GM23338 (cell line): Measurements from ENCODE around the gene BPIFA2. TPM values are rescaled to one million over a fixed set of nuclear protein-coding genes. Genes with fewer than 3 reads are reported as not detected.

Experiments used
- ATAC-seq: fragments of 200-7000 bp; cut with Tn5 transposase; 3 replicates; pipeline ENCODE4 v1.9.1; 2020
- DNase-seq: peaks from one replicate; pipeline ENCODE4 v3.0.0-alpha.2; 2015; ENCODE audit warnings: low spot score
- H2AFZ ChIP-seq: fragments of 200-600 bp; sonication (generic); 2 replicates; pipeline ENCODE4 v1.8.0; 2016; ENCODE audit warnings: antibody characterized with exemption, mild to moderate bottlenecking, moderate library complexity
- H3F3A ChIP-seq: fragments of 200-600 bp; sonication (generic); replicated peaks from 2 replicates; pipeline ENCODE4 v1.8.0; 2017; ENCODE audit warnings: antibody characterized with exemption, mixed run types, low read depth
- H3K27ac ChIP-seq: fragments of 200-600 bp; sonication (generic); 2 replicates; pipeline ENCODE4 v1.6.1; 2016; ENCODE audit warnings: low read depth
- H3K27me3 ChIP-seq: fragments of 200-600 bp; sonication (generic); 2 replicates; pipeline ENCODE4 v1.8.0; 2016; ENCODE audit warnings: mild to moderate bottlenecking, mixed run types, moderate library complexity; ENCODE audit not compliant: insufficient read depth
- H3K36me3 ChIP-seq: fragments of 200-600 bp; sonication (generic); 2 replicates; pipeline ENCODE4 v1.8.0; 2016; ENCODE audit warnings: mild to moderate bottlenecking; ENCODE audit not compliant: insufficient read depth
- H3K4me1 ChIP-seq: fragments of 200-600 bp; sonication (generic); 2 replicates; pipeline ENCODE4 v1.8.0; 2016; ENCODE audit warnings: mild to moderate bottlenecking, moderate library complexity; ENCODE audit not compliant: insufficient read depth
- H3K4me2 ChIP-seq: fragments of 200-600 bp; sonication (generic); 2 replicates; pipeline ENCODE4 v1.7.1; 2017; ENCODE audit warnings: mixed run types
- H3K4me3 ChIP-seq: fragments of 200-600 bp; sonication (generic); 2 replicates; pipeline ENCODE4 v1.6.1; 2016; ENCODE audit warnings: mixed run types
- H3K79me2 ChIP-seq: fragments of 200-600 bp; sonication (generic); replicated peaks from 2 replicates; pipeline ENCODE4 v1.8.0; 2017; ENCODE audit warnings: mild to moderate bottlenecking; ENCODE audit not compliant: insufficient read depth
- H3K9me2 ChIP-seq: fragments of 200-600 bp; sonication (generic); 2 replicates; pipeline ENCODE4 v1.8.0; 2017; ENCODE audit not compliant: insufficient read depth
- H4K20me1 ChIP-seq: fragments of 200-600 bp; sonication (generic); replicated peaks from 2 replicates; pipeline ENCODE4 v1.8.0; 2017; ENCODE audit warnings: mild to moderate bottlenecking; ENCODE audit not compliant: insufficient read depth
- H3K27ac Mint-ChIP-seq: 2 replicates; pipeline ENCODE4 v1.8.0; 2020; ENCODE audit warnings: inconsistent platforms, mild to moderate bottlenecking, moderate library complexity, mixed read lengths
- H3K27me3 Mint-ChIP-seq: 3 replicates; pipeline ENCODE4 v1.8.0; 2022; ENCODE audit warnings: low read depth, mild to moderate bottlenecking, moderate library complexity, mixed read lengths, inconsistent platforms; ENCODE audit not compliant: insufficient read depth, poor library complexity
- H3K36me3 Mint-ChIP-seq: 3 replicates; pipeline ENCODE4 v1.8.0; 2021; ENCODE audit warnings: low read depth, mild to moderate bottlenecking, inconsistent platforms, moderate library complexity, mixed read lengths
- H3K4me1 Mint-ChIP-seq: 3 replicates; pipeline ENCODE4 v1.8.0; 2020; ENCODE audit warnings: mild to moderate bottlenecking, inconsistent platforms, mixed read lengths
- H3K4me3 Mint-ChIP-seq: 3 replicates; pipeline ENCODE4 v1.8.0; 2021; ENCODE audit warnings: moderate library complexity, mild to moderate bottlenecking, inconsistent platforms, mixed read lengths
- H3K9me3 Mint-ChIP-seq: 3 replicates; pipeline ENCODE4 v1.8.0; 2020; ENCODE audit warnings: moderate library complexity, mild to moderate bottlenecking, inconsistent platforms, mixed read lengths
- CREB1 ChIP-seq: fragments of 250-450 bp; sonication (Bioruptor Pico); IDR thresholded peaks from 2 replicates; pipeline ENCODE4 v1.5.0; 2020; ENCODE audit warnings: low read depth, mild to moderate bottlenecking, moderate library complexity
- ETS1 ChIP-seq: IDR thresholded peaks from 2 replicates; pipeline ENCODE4 v1.6.1; 2016; ENCODE audit warnings: antibody characterized with exemption
- EZH2 ChIP-seq: fragments of 200-600 bp; sonication (generic); IDR thresholded peaks from one replicate; pipeline ENCODE4 v1.8.0; 2017; ENCODE audit warnings: antibody characterized with exemption, mild to moderate bottlenecking, low read depth; ENCODE audit not compliant: unreplicated experiment
- EZH2phosphoT487 ChIP-seq: fragments of 200-600 bp; sonication (generic); IDR thresholded peaks from one replicate; pipeline ENCODE4 v1.8.1; 2018; ENCODE audit warnings: antibody characterized with exemption; ENCODE audit not compliant: unreplicated experiment
- JUNB ChIP-seq: IDR thresholded peaks from one replicate; pipeline ENCODE4 v1.6.1; 2016; ENCODE audit warnings: antibody characterized with exemption; ENCODE audit not compliant: unreplicated experiment
- NANOG ChIP-seq: IDR thresholded peaks from 2 replicates; pipeline ENCODE4 v1.6.1; 2016; ENCODE audit warnings: antibody characterized with exemption, borderline replicate concordance
- POLR2AphosphoS5 ChIP-seq: IDR thresholded peaks from 2 replicates; pipeline ENCODE4 v1.6.1; 2016; ENCODE audit warnings: antibody characterized with exemption, low read depth
- REST ChIP-seq: IDR thresholded peaks from one replicate; pipeline ENCODE4 v1.6.1; 2018; ENCODE audit warnings: antibody characterized with exemption; ENCODE audit not compliant: unreplicated experiment
- STAT1 ChIP-seq: IDR thresholded peaks from one replicate; pipeline ENCODE4 v1.6.1; 2016; ENCODE audit warnings: antibody characterized with exemption; ENCODE audit not compliant: unreplicated experiment
- ZNF331 ChIP-seq: fragments of 250-450 bp; sonication (Bioruptor Pico); IDR thresholded peaks from 2 replicates; pipeline ENCODE4 v1.5.0; 2020; ENCODE audit warnings: low read depth, mild to moderate bottlenecking, moderate library complexity
- polyA plus RNA-seq: library from polyadenylated mRNA; unstranded; fragments of >200 nt; fragmentation: Nextera tagmentation; extraction: Ambion mirVana; gene quantifications from 2 replicates; pipeline ENCODE4 v1.2.1, GENCODE V29; 2016
- total RNA-seq: library from RNA; depleted of rRNA; stranded (reverse); fragments of >200 nt; shearing (Covaris generic); gene quantifications from 2 replicates; pipeline ENCODE4 v1.2.3, GENCODE V29; 2014

BPIFA2 gene
- total and polyA plus RNA-seq, 2 experiments from 2014 or later = not detected

GRCh38 chr20:33127422-33128097 lies 40.4 kb upstream of the BPIFA2 start:
- Mint-ChIP-seq H3K27me3 (no peaks in the 10 kb centered on the region), H3K9me3 (peaks cover 15% of the 10 kb centered on the region), H3K4me3 (no peak overlapping the region), H3K27ac (no peak overlapping the region), H3K36me3 (no peaks in the 10 kb centered on the region), H3K4me1 (no peaks in the 10 kb centered on the region)
- H3K4me1 ChIP-seq = peaks cover 3% of the 10 kb centered on the region; the same call in 1 of the 2 replicates
- H3K4me2 ChIP-seq = no peak overlapping the region
- H3K36me3 ChIP-seq = no peaks in the 10 kb centered on the region
- TF ChIP-seq NANOG (no peak), ETS1 (no peak)
- H4K20me1 ChIP-seq = no peaks in the 10 kb centered on the region
- H3F3A ChIP-seq = no peaks in the 10 kb centered on the region
- no peak for DNase-seq
- H3K27me3 ChIP-seq = no peaks in the 10 kb centered on the region
- H3K9me2 ChIP-seq = peaks cover 4% of the 10 kb centered on the region; the same call in 1 of the 2 replicates
- H3K4me3 ChIP-seq = no peak overlapping the region
- H2AFZ ChIP-seq = no peak overlapping the region
- H3K27ac ChIP-seq = no peak overlapping the region
- ATAC-seq = no peak
- no peaks in the 10 kb centered on the region for H3K79me2 ChIP-seq

GRCh38 chr20:33130568-33131061 lies 37.3 kb upstream of the BPIFA2 start:
- Histone ChIP-seq H3K4me3 (no peak overlapping the region), H3K27ac (no peak overlapping the region), H4K20me1 (no peaks in the 10 kb centered on the region), H3K4me1 (peaks cover 6% of the 10 kb centered on the region; the same call in 1 of the 2 replicates), H2AFZ (no peak overlapping the region), H3K27me3 (no peaks in the 10 kb centered on the region), H3K9me2 (no peaks in the 10 kb centered on the region), H3K4me2 (no peak overlapping the region), H3F3A (no peaks in the 10 kb centered on the region), H3K36me3 (no peaks in the 10 kb centered on the region), H3K79me2 (no peaks in the 10 kb centered on the region)
- no peaks in the 10 kb centered on the region for H3K9me3 Mint-ChIP-seq
- H3K27me3 Mint-ChIP-seq = peaks cover 3% of the 10 kb centered on the region
- peaks cover 3% of the 10 kb centered on the region; the same call in 1 of the 3 replicates for H3K4me1 Mint-ChIP-seq
- H3K36me3 Mint-ChIP-seq = no peaks in the 10 kb centered on the region
- no peak for DNase-seq
- H3K4me3 Mint-ChIP-seq = no peak overlapping the region
- ATAC-seq = no peak
- H3K27ac Mint-ChIP-seq = no peak overlapping the region
- TF ChIP-seq CREB1 = no peak
- no peak for TF ChIP-seq REST
- no peak for TF ChIP-seq EZH2phosphoT487
- TF ChIP-seq NANOG = no peak
- TF ChIP-seq JUNB = no peak
- no peak for TF ChIP-seq STAT1
- TF ChIP-seq EZH2 = no peak
- no peak for TF ChIP-seq ZNF331 (CRISPR knock-in tag)
- no peak for TF ChIP-seq POLR2AphosphoS5
- TF ChIP-seq ETS1 = no peak
